HCT116 (cell line): Measurements from ENCODE around the gene ACTN1. TPM values are rescaled to one million over a fixed set of nuclear protein-coding genes. Genes with fewer than 3 reads are reported as not detected.

Experiments used
- ATAC-seq: fragments of 200-7000 bp; cut with Tn5 transposase; 2 replicates; pipeline ENCODE4 v1.9.1; 2020; ENCODE audit warnings: mild to moderate bottlenecking, moderate library complexity
- BruUV-seq: library from RNA; stranded (reverse); fragments of 400-500 nt; replicated peaks from 2 replicates; lab custom pipeline; 2021; lab: Mats Ljungman, UMichigan
- CTCF ChIA-PET: fragments of 300-600 bp; sonication (Branson Sonifier 250); formaldehyde crosslinking; loops from one replicate; lab custom pipeline; 2021; ENCODE audit warnings: antibody characterized with exemption; lab: Charles Lee
- POLR2A ChIA-PET: fragments of 300-600, 350-600 bp; sonication (Branson Sonifier 250); formaldehyde crosslinking; loops from one replicate; lab custom pipeline; 2021; ENCODE audit warnings: antibody characterized with exemption; lab: Charles Lee
- RAD21 ChIA-PET, 2 experiments: fragments of 300-600 bp; sonication (Branson Sonifier 250); formaldehyde crosslinking; loops; one replicate each; lab custom pipeline; 2023; ENCODE audit warnings: low total read pairs in 2 of 2; ENCODE audit not compliant: uncharacterized antibody in 2 of 2, unreplicated experiment in 2 of 2, low non-redundant PET in 1 of 2; lab: Charles Lee
- DNase-seq: peaks from one replicate; pipeline ENCODE4 v3.0.0-alpha.2; 2010; ENCODE audit warnings: low read depth, low spot score
- H2AFZ ChIP-seq: fragments of 200-600 bp; shearing (Covaris generic), sonication (generic); 2 replicates; pipeline ENCODE4 v1.6.1; 2017; ENCODE audit warnings: low read depth, mixed run types, mixed read lengths, antibody characterized with exemption, low read length; ENCODE audit not compliant: poor library complexity, severe bottlenecking
- H3K27ac ChIP-seq: 2 replicates; pipeline ENCODE4 v1.5.1; 2012; ENCODE audit warnings: low read depth, low read length
- H3K27me3 ChIP-seq: fragments of 200-600 bp; sonication (generic); 2 replicates; pipeline ENCODE4 v1.6.1; 2016; ENCODE audit warnings: mixed run types, low read length, mixed read lengths; ENCODE audit not compliant: insufficient read depth
- H3K36me3 ChIP-seq, 2 experiments: fragments of 200-500 bp in 1 of 2; fragments of 200-600 bp in 1 of 2; sonication (Bioruptor generic) in 1 of 2; sonication (generic) in 1 of 2; 2 replicates each; pipeline versions ENCODE4 v1.5.1 to v1.6.1; 2014 to 2016; ENCODE audit warnings: low read length in 2 of 2, inconsistent platforms in 1 of 2, mixed read lengths in 1 of 2, mixed run types in 1 of 2; ENCODE audit not compliant: insufficient read depth in 2 of 2, control insufficient read depth in 1 of 2
- H3K4me1 ChIP-seq, 2 experiments: fragments of 200-600 bp in 1 of 2; sonication (generic) in 1 of 2; 2 replicates each; pipeline versions ENCODE4 v1.5.1 to v1.6.1; 2012 to 2017; ENCODE audit warnings: low read length in 2 of 2, inconsistent platforms in 1 of 2, mild to moderate bottlenecking in 1 of 2, mixed read lengths in 1 of 2, mixed run types in 1 of 2, moderate library complexity in 1 of 2; ENCODE audit not compliant: insufficient read depth in 2 of 2, control insufficient read depth in 1 of 2
- H3K4me2 ChIP-seq: fragments of 200-600 bp; sonication (generic); 2 replicates; pipeline ENCODE4 v1.6.1; 2017; ENCODE audit warnings: mixed run types, low read length, mixed read lengths
- H3K4me3 ChIP-seq, 2 experiments: fragments of 200-600 bp in 1 of 2; sonication (generic) in 1 of 2; replicated peaks in 1 of 2; 2 replicates each; pipeline ENCODE4 v1.5.1; 2011 to 2016; ENCODE audit warnings: low read length in 2 of 2, control low read depth in 1 of 2, low read depth in 1 of 2, mild to moderate bottlenecking in 1 of 2, mixed read lengths in 1 of 2, mixed run types in 1 of 2
- H3K79me2 ChIP-seq: fragments of 200-600 bp; sonication (generic); 2 replicates; pipeline ENCODE4 v1.6.1; 2017; ENCODE audit warnings: mild to moderate bottlenecking, mixed run types, low read length, moderate library complexity, mixed read lengths; ENCODE audit not compliant: insufficient read depth
- H3K9ac ChIP-seq: fragments of 200-600 bp; sonication (generic); 2 replicates; pipeline ENCODE4 v1.6.1; 2016; ENCODE audit warnings: low read length, mixed read lengths
- H3K9me2 ChIP-seq: fragments of 200-600 bp; sonication (generic), shearing (Covaris generic); 2 replicates; pipeline ENCODE4 v1.6.1; 2017; ENCODE audit warnings: mixed run types, mild to moderate bottlenecking, moderate library complexity; ENCODE audit not compliant: insufficient read depth
- H3K9me3 ChIP-seq, 2 experiments: fragments of 200-500 bp in 1 of 2; fragments of 200-600 bp in 1 of 2; sonication (Bioruptor generic) in 1 of 2; sonication (generic) in 1 of 2; 2 replicates each; pipeline ENCODE4 v1.6.1; 2014 to 2017; ENCODE audit warnings: low read length in 2 of 2, mixed read lengths in 2 of 2, inconsistent platforms in 1 of 2, low read depth in 1 of 2, mild to moderate bottlenecking in 1 of 2, mixed run types in 1 of 2, moderate library complexity in 1 of 2; ENCODE audit not compliant: control insufficient read depth in 1 of 2, insufficient read depth in 1 of 2
- H4K20me1 ChIP-seq: fragments of 200-600 bp; sonication (generic), shearing (Covaris generic); 2 replicates; pipeline ENCODE4 v1.6.1; 2017; ENCODE audit warnings: mixed run types, mild to moderate bottlenecking, moderate library complexity; ENCODE audit not compliant: insufficient read depth
- ELF1 ChIP-seq: IDR thresholded peaks from 2 replicates; pipeline ENCODE4 v1.6.1; 2012; ENCODE audit warnings: low read depth, borderline replicate concordance
- EZH2 ChIP-seq: fragments of 200-600 bp; sonication (generic); IDR thresholded peaks from 2 replicates; pipeline ENCODE4 v1.6.1; 2017; ENCODE audit warnings: antibody characterized with exemption, mixed run types
- EZH2phosphoT487 ChIP-seq: fragments of 200-600 bp; IDR thresholded peaks from 2 replicates; pipeline ENCODE4 v1.6.1; 2018; ENCODE audit warnings: antibody characterized with exemption, borderline replicate concordance
- FOSL1 ChIP-seq: IDR thresholded peaks from 2 replicates; pipeline ENCODE4 v1.6.1; 2012; ENCODE audit warnings: low read depth
- POLR2A ChIP-seq: IDR thresholded peaks from 2 replicates; pipeline ENCODE4 v1.7.0; 2011; ENCODE audit warnings: borderline replicate concordance; ENCODE audit not compliant: insufficient read depth, insufficient read length; ENCODE audit errors: extremely low read depth
- POLR2AphosphoS5 ChIP-seq: IDR thresholded peaks from 2 replicates; pipeline ENCODE4 v1.6.1; 2011; ENCODE audit warnings: mild to moderate bottlenecking, low read depth, low read length, moderate library complexity
- RAD21 ChIP-seq: IDR thresholded peaks from 2 replicates; pipeline ENCODE4 v1.6.1; 2012; ENCODE audit warnings: low read depth, mild to moderate bottlenecking
- TCF7L2 ChIP-seq: IDR thresholded peaks from 2 replicates; pipeline ENCODE4 v1.7.0; 2011; ENCODE audit warnings: borderline replicate concordance, inconsistent platforms; ENCODE audit not compliant: insufficient read depth, insufficient read length; ENCODE audit errors: extremely low read depth
- YY1 ChIP-seq: IDR thresholded peaks from 2 replicates; pipeline ENCODE4 v1.6.1; 2011; ENCODE audit warnings: low read length, low read depth, moderate library complexity, mild to moderate bottlenecking; ENCODE audit not compliant: insufficient replicate concordance; ENCODE audit errors: extremely low read depth
- ZFX ChIP-seq: fragments of 450-650 bp; IDR thresholded peaks from 2 replicates; pipeline ENCODE4 v1.6.1; 2017
- ZNF274 ChIP-seq: fragments of 200-500 bp; sonication (Bioruptor generic); IDR thresholded peaks from 2 replicates; pipeline ENCODE4 v1.6.1; 2014; ENCODE audit warnings: mild to moderate bottlenecking, low read depth, low read length, inconsistent platforms
- intact Hi-C: fragments of 100-400 bp; cut with micrococcal nuclease; formaldehyde crosslinking; loops from 2 replicates; pipeline ENCODE4 v1.10.0; 2022
- total RNA-seq: library from RNA; stranded (reverse); gene quantifications from one replicate; pipeline ENCODE4 v1.2.1, GENCODE V29; 2021; ENCODE audit not compliant: unreplicated experiment
- TF ChIP-seq, protein P1 (sequence below), 3 experiments: fragments of 200-600 bp in 1 of 3; sonication (generic) in 1 of 3; IDR thresholded peaks in 2 of 3; conservative IDR thresholded peaks in 1 of 3; 2 replicates each; pipeline ENCODE4 v1.5.1; 2012 to 2017; ENCODE audit warnings: low read depth in 2 of 3, low read length in 2 of 3, antibody characterized with exemption in 1 of 3, borderline replicate concordance in 1 of 3, control low read depth in 1 of 3, mild to moderate bottlenecking in 1 of 3, mixed read lengths in 1 of 3, mixed run types in 1 of 3, moderate library complexity in 1 of 3; ENCODE audit not compliant: insufficient read depth in 1 of 3
- TF ChIP-seq, protein P2 (sequence below): IDR thresholded peaks from 2 replicates; pipeline ENCODE4 v1.6.1; 2012
- TF ChIP-seq, protein P3 (sequence below): IDR thresholded peaks from 2 replicates; pipeline ENCODE4 v1.6.1; 2012

The ACTN1 gene
- total RNA-seq, 1 experiment from 2014 or later = 123 TPM

DNA sequence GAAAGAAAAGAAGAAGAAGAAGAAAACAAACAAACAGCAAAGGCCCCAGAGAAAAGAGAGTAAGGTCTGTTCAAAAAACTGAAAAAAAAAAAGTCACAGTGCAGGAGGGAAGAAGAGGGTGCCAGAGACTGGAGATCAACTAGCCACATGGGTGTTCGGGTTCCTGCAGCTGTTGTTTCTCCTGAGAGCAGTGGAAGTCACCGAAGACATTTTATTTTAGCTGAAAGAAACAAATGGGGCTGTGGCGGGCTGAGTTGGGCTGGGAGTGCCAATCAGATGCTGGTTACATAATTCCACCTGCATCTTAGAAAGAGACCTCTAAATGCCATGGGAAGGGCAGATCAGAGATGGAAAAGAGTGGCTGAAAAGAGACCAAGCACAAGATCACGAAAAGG lies 33.9 kb downstream of the ACTN1 start:
- Histone ChIP-seq H3K9ac (no peak overlapping the region), H3K27me3 (no peaks in the 10 kb centered on the region), H3K4me2 (0 out of 2 replicates have a peak overlapping the region, but pooled peaks have one; percentile 7), H3K9me2 (no peaks in the 10 kb centered on the region), H3K36me3 (no peaks in the 10 kb centered on the region; a peak in 1 of 4 replicates), H3K4me1 (peaks cover 31 to 76% of the 10 kb centered on the region in 2 experiments), H4K20me1 (peaks cover 4% of the 10 kb centered on the region; the same call in 1 of the 2 replicates), H3K4me3 (no peak overlapping the region), H3K27ac (no peak overlapping the region), H3K9me3 (no peaks in the 10 kb centered on the region)
- RAD21 ChIA-PET = no interaction called here
- intact Hi-C loops = no loop called here
- POLR2A ChIA-PET = no interaction called here
- no peak for DNase-seq
- TF ChIP-seq RAD21 (no peak), FOSL1 (no peak), POLR2AphosphoS5 (no peak), YY1 (no peak)
- TF ChIP-seq, protein P1, sequence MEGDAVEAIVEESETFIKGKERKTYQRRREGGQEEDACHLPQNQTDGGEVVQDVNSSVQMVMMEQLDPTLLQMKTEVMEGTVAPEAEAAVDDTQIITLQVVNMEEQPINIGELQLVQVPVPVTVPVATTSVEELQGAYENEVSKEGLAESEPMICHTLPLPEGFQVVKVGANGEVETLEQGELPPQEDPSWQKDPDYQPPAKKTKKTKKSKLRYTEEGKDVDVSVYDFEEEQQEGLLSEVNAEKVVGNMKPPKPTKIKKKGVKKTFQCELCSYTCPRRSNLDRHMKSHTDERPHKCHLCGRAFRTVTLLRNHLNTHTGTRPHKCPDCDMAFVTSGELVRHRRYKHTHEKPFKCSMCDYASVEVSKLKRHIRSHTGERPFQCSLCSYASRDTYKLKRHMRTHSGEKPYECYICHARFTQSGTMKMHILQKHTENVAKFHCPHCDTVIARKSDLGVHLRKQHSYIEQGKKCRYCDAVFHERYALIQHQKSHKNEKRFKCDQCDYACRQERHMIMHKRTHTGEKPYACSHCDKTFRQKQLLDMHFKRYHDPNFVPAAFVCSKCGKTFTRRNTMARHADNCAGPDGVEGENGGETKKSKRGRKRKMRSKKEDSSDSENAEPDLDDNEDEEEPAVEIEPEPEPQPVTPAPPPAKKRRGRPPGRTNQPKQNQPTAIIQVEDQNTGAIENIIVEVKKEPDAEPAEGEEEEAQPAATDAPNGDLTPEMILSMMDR (IDR thresholded peaks at IDR 0.05 in 2 of 3, conservative IDR thresholded peaks at IDR 0.05 in 1 of 3; ENCODE audit: borderline replicate concordance in 1 of 3, insufficient read depth in 1 of 3, low read depth in 2 of 3, low read length in 2 of 3) = no peak
- TF ChIP-seq, protein P2, sequence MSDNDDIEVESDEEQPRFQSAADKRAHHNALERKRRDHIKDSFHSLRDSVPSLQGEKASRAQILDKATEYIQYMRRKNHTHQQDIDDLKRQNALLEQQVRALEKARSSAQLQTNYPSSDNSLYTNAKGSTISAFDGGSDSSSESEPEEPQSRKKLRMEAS = no peak
- TF ChIP-seq, all 23 proteins: peak for 0
- no peak overlapping the region for H2AFZ ChIP-seq
- H3K79me2 ChIP-seq = peaks cover 97% of the 10 kb centered on the region
- CTCF ChIA-PET = no interaction called here
- BruUV-seq = no TSS peak
- ATAC-seq = no peak

DNA sequence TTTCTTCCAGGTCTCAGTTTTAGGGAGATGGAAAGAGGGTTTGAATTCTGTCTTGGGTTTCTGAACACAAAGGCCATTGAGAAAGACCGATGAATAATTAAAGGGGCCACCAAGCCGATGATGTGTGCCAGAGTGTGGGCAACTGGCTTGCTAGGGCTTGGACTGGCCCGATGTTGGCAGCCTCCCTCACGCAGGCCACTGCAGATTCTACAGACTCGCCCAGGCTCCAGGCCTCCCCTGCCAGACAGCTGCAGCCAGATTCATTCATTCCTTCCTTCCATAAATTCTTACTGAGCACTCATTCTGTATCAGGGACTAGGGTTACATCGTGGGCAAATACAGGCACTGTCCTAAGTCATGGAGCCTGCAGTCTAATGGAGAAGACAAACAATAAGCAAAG lies 34.9 kb downstream of the ACTN1 start:
- BruUV-seq = no TSS peak
- peaks cover 97% of the 10 kb centered on the region for H3K79me2 ChIP-seq
- H2AFZ ChIP-seq = no peak overlapping the region
- no peak overlapping the region for H3K4me2 ChIP-seq
- TF ChIP-seq, protein P3, sequence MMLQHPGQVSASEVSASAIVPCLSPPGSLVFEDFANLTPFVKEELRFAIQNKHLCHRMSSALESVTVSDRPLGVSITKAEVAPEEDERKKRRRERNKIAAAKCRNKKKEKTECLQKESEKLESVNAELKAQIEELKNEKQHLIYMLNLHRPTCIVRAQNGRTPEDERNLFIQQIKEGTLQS = no peak
- no peak for TF ChIP-seq EZH2phosphoT487
- TF ChIP-seq ZFX = no peak
- TF ChIP-seq POLR2A = no peak
- TF ChIP-seq ZNF274 = no peak
- no peak for TF ChIP-seq POLR2AphosphoS5
- no peak for TF ChIP-seq YY1
- no peak for TF ChIP-seq ELF1
- no peak for TF ChIP-seq TCF7L2
- TF ChIP-seq EZH2 = no peak
- TF ChIP-seq, protein P1 (IDR thresholded peaks at IDR 0.05 in 2 of 3, conservative IDR thresholded peaks at IDR 0.05 in 1 of 3; ENCODE audit: borderline replicate concordance in 1 of 3, insufficient read depth in 1 of 3, low read depth in 2 of 3, low read length in 2 of 3) = no peak
- no peak for TF ChIP-seq FOSL1
- POLR2A ChIA-PET = no interaction called here
- RAD21 ChIA-PET = no interaction called here
- H3K4me3 ChIP-seq = no peak overlapping the region
- no peaks in the 10 kb centered on the region; a peak in 1 of 4 replicates for H3K36me3 ChIP-seq
- H3K9me3 ChIP-seq = no peaks in the 10 kb centered on the region
- H3K9me2 ChIP-seq = no peaks in the 10 kb centered on the region
- H3K4me1 ChIP-seq = peaks cover 35 to 76% of the 10 kb centered on the region in 2 experiments
- CTCF ChIA-PET = no interaction called here
- ATAC-seq (no peak), DNase-seq (no peak)
- no peak overlapping the region for H3K27ac ChIP-seq
- no peaks in the 10 kb centered on the region for H3K27me3 ChIP-seq
- intact Hi-C loops = no loop called here
- peaks cover 4% of the 10 kb centered on the region; the same call in 1 of the 2 replicates for H4K20me1 ChIP-seq
- no peak overlapping the region for H3K9ac ChIP-seq
